OCI-LY7 (cell line): ENCODE data around the gene SLC25A47. TPM values are rescaled to one million over a fixed set of nuclear protein-coding genes. Genes with fewer than 3 reads are reported as not detected.

Experiments used
- BruUV-seq: library from RNA; stranded (reverse); fragments of 400-500 nt; replicated peaks from 2 replicates; lab custom pipeline; 2021; lab: Mats Ljungman, UMichigan
- CTCF ChIA-PET: fragments of 300-600 bp; sonication (Branson Sonifier 250); formaldehyde crosslinking; loops from one replicate; lab custom pipeline; 2022; ENCODE audit warnings: antibody characterized with exemption; ENCODE audit not compliant: unreplicated experiment; lab: Charles Lee
- POLR2A ChIA-PET: fragments of 300-600 bp; sonication (Branson Sonifier 250); formaldehyde crosslinking; loops from one replicate; lab custom pipeline; 2022; ENCODE audit warnings: antibody characterized with exemption; lab: Charles Lee
- DNase-seq: peaks from one replicate; pipeline ENCODE4 v3.0.0-alpha.2; 2015; ENCODE audit warnings: low spot score
- H2AFZ ChIP-seq: fragments of 200-600 bp; sonication (generic), shearing (Covaris generic); 2 replicates; pipeline ENCODE4 v1.6.1; 2014; ENCODE audit warnings: mild to moderate bottlenecking, antibody characterized with exemption, low read length, moderate library complexity
- H3K27ac ChIP-seq: fragments of 200-600 bp; sonication (generic); 2 replicates; pipeline ENCODE4 v1.5.1; 2014; ENCODE audit warnings: mixed run types, low read depth, mild to moderate bottlenecking, moderate library complexity, low read length, inconsistent platforms; ENCODE audit not compliant: poor library complexity, severe bottlenecking
- H3K36me3 ChIP-seq: fragments of 200-600 bp; sonication (generic); 2 replicates; pipeline ENCODE4 v1.6.1; 2014; ENCODE audit warnings: mild to moderate bottlenecking, antibody characterized with exemption, low read length, moderate library complexity, mixed read lengths; ENCODE audit not compliant: insufficient read depth
- H3K4me1 ChIP-seq: fragments of 200-600 bp; sonication (generic); 2 replicates; pipeline ENCODE4 v1.5.1; 2014; ENCODE audit warnings: mild to moderate bottlenecking, low read length; ENCODE audit not compliant: insufficient read depth, poor library complexity, severe bottlenecking
- H3K4me2 ChIP-seq: fragments of 200-600 bp; sonication (generic); 2 replicates; pipeline ENCODE4 v1.6.1; 2014; ENCODE audit warnings: mild to moderate bottlenecking, low read length
- H3K4me3 ChIP-seq: fragments of 200-600 bp; sonication (generic); 2 replicates; pipeline ENCODE4 v1.5.1; 2014; ENCODE audit warnings: mild to moderate bottlenecking, low read depth, low read length; ENCODE audit not compliant: poor library complexity, severe bottlenecking
- H3K79me2 ChIP-seq: fragments of 200-600 bp; sonication (generic); 2 replicates; pipeline ENCODE4 v1.6.1; 2016; ENCODE audit warnings: low read depth, mild to moderate bottlenecking, low read length, moderate library complexity, mixed read lengths; ENCODE audit not compliant: insufficient read depth
- H3K9me2 ChIP-seq: fragments of 200-600 bp; sonication (generic); 2 replicates; pipeline ENCODE4 v1.6.1; 2016; ENCODE audit warnings: mild to moderate bottlenecking, low read length, mixed read lengths; ENCODE audit not compliant: insufficient read depth
- H3K9me3 ChIP-seq: fragments of 200-600 bp; sonication (generic); 2 replicates; pipeline ENCODE4 v1.6.1; 2014; ENCODE audit warnings: mild to moderate bottlenecking, mixed run types, low read length, mixed read lengths
- H4K20me1 ChIP-seq: fragments of 200-600 bp; sonication (generic); 2 replicates; pipeline ENCODE4 v1.6.1; 2014; ENCODE audit warnings: mild to moderate bottlenecking, antibody characterized with exemption, low read length, moderate library complexity, mixed read lengths; ENCODE audit not compliant: insufficient read depth
- CTCF ChIP-seq: fragments of 200-600 bp; sonication (generic); conservative IDR thresholded peaks from 2 replicates; pipeline ENCODE4 v1.5.1; 2014; ENCODE audit warnings: mild to moderate bottlenecking, antibody characterized with exemption, low read length, moderate library complexity, mixed read lengths
- EZH2phosphoT487 ChIP-seq: fragments of 200-600 bp; sonication (generic); IDR thresholded peaks from 2 replicates; pipeline ENCODE4 v1.6.1; 2018; ENCODE audit warnings: low read depth, borderline replicate concordance, mild to moderate bottlenecking, mixed run types, antibody characterized with exemption, low read length, moderate library complexity, mixed read lengths
- intact Hi-C: fragments of 100-400 bp; cut with micrococcal nuclease; formaldehyde crosslinking; loops from one replicate; pipeline ENCODE4 v1.10.0; 2022; ENCODE audit not compliant: unreplicated experiment
- total RNA-seq, 2 experiments: library from RNA; depleted of rRNA in 1 of 2; stranded (reverse); fragments of >200 nt in 1 of 2; shearing (Covaris generic) in 1 of 2; gene quantifications; 2 replicates each; pipeline ENCODE4 v1.2.3, GENCODE V29; 2014 to 2022

The SLC25A47 gene
- total RNA-seq, 2 experiments from 2014 or later, result 0.44 TPM; not detected in 1

- BruUV-seq, result no TSS peak
- no peak overlapping the region for H3K4me3 ChIP-seq
- no peaks in the 10 kb centered on the region for H3K79me2 ChIP-seq
- no peaks in the 10 kb centered on the region for H3K9me2 ChIP-seq
- H3K27ac ChIP-seq, result no peak overlapping the region
- no peaks in the 10 kb centered on the region for H3K9me3 ChIP-seq
- no peak for DNase-seq
- no peaks in the 10 kb centered on the region for H3K4me1 ChIP-seq
- CTCF ChIA-PET, result no interaction called here
- no peak overlapping the region for H2AFZ ChIP-seq
- H3K4me2 ChIP-seq, result no peak overlapping the region
- no peaks in the 10 kb centered on the region for H4K20me1 ChIP-seq
- TF ChIP-seq CTCF (no peak), EZH2phosphoT487 (no peak)
- intact Hi-C loops, result no loop called here
- H3K36me3 ChIP-seq, result peaks cover 68% of the 10 kb centered on the region
- POLR2A ChIA-PET, result interaction anchor here (1.7 kb wide), 1 partner anchor 10 kb away, joined by 4 read pairs; no protein-coding TSS in a partner anchor
Observed at GRCh38 chr14:100363053-100363452, 39.9 kb downstream of the SLC25A47 start.

- CTCF ChIA-PET, result no interaction called here
- BruUV-seq, result no TSS peak
- H3K4me3 ChIP-seq, result no peak overlapping the region
- H3K4me2 ChIP-seq, result no peak overlapping the region
- TF ChIP-seq EZH2phosphoT487, result no peak
- H3K36me3 ChIP-seq, result peaks cover 56% of the 10 kb centered on the region
- H3K79me2 ChIP-seq, result no peaks in the 10 kb centered on the region
- POLR2A ChIA-PET, result interaction anchor here (0.7 kb wide), 1 partner anchor 9 kb away, joined by 3 read pairs; no protein-coding TSS in a partner anchor
- no peaks in the 10 kb centered on the region for H3K9me3 ChIP-seq
- DNase-seq, result no peak
- no peaks in the 10 kb centered on the region for H3K9me2 ChIP-seq
- H3K4me1 ChIP-seq, result no peaks in the 10 kb centered on the region
- H3K27ac ChIP-seq, result no peak overlapping the region
- H4K20me1 ChIP-seq, result no peaks in the 10 kb centered on the region
- H2AFZ ChIP-seq, result no peak overlapping the region
- intact Hi-C loops, result no loop called here
Observed at GRCh38 chr14:100364403-100364802, 41.3 kb downstream of the SLC25A47 start.

- Histone ChIP-seq H3K9me3 (no peaks in the 10 kb centered on the region), H3K79me2 (no peaks in the 10 kb centered on the region), H3K4me1 (no peaks in the 10 kb centered on the region), H2AFZ (no peak overlapping the region), H4K20me1 (no peaks in the 10 kb centered on the region), H3K4me3 (no peak overlapping the region), H3K27ac (no peak overlapping the region), H3K9me2 (no peaks in the 10 kb centered on the region), H3K4me2 (no peak overlapping the region), H3K36me3 (peaks cover 43% of the 10 kb centered on the region; the same call in 1 of the 2 replicates)
- TF ChIP-seq CTCF, result no peak
- no peak for TF ChIP-seq EZH2phosphoT487
- ChIA-PET POLR2A (interaction anchor here (0.6 kb wide), 1 partner anchor 16 kb away, joined by 3 read pairs; no protein-coding TSS in a partner anchor), CTCF (no interaction called here)
- BruUV-seq, result no TSS peak
- intact Hi-C loops, result no loop called here
- no peak for DNase-seq
Observed at GRCh38 chr14:100365741-100366140, 42.6 kb downstream of the SLC25A47 start.
